Renal pelvis (tissue), 4 donors: ENCODE measurements around the gene RPS6KB1. TPM values are rescaled to one million over a fixed set of nuclear protein-coding genes. Genes with fewer than 3 reads are reported as not detected.
A peak's percentile ranks its signal among the peaks of the same experiment; 100 is the strongest.
"Not testable (repeated sequence)": the region's sequence is repeated elsewhere in the genome, so short reads cannot be mapped to it uniquely, and the experiment has no call there.

Experiments used
- DNase-seq: peaks from one replicate; pipeline ENCODE4 v3.0.0-alpha.2; 2013
- polyA plus RNA-seq, 3 donors: library from polyadenylated mRNA; unstranded; fragments of 120-200 nt; gene quantifications; one replicate each; pipeline ENCODE4 v1.2.1, GENCODE V29; 2013; ENCODE audit not compliant: insufficient read length in 3 of 3

Gene RPS6KB1
- polyA plus RNA-seq, 3 donors, result 36.4 to 45.7 (median 44.7) TPM

GRCh38 chr17:59920637-59921036, 27.7 kb downstream of the RPS6KB1 start:
- DNase-seq, result not testable (repeated sequence)

- DNase-seq, result not testable (repeated sequence)
These were observed 37.2 kb downstream of the RPS6KB1 start for GRCh38 chr17:59930121-59930520.

- DNase-seq, result not testable (repeated sequence)
These were observed 37.8 kb downstream of the RPS6KB1 start for GRCh38 chr17:59930768-59931167.

DNA sequence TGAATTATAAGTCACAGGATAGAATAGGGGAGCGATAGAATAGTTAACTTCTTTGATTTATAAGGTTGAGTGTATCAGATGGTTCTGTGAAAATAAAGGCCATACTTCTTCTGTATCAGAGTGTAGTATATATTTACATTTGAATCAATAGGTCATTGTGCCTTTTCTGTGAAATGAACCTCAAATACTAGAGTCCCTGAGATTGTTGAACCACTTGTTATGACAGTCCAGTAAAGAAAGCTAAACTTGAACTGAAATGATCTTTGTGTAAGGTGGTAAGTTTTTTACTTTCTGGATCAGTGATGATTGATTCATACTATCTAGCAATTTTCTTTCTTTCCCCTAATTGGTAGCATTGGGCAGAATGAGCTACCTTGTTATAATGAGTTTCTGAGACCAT, 40.4 kb downstream of the RPS6KB1 start:
- not testable (repeated sequence) for DNase-seq

GRCh38 chr17:59940697-59941096, 47.8 kb downstream of the RPS6KB1 start:
- DNase-seq, result not testable (repeated sequence)

DNA sequence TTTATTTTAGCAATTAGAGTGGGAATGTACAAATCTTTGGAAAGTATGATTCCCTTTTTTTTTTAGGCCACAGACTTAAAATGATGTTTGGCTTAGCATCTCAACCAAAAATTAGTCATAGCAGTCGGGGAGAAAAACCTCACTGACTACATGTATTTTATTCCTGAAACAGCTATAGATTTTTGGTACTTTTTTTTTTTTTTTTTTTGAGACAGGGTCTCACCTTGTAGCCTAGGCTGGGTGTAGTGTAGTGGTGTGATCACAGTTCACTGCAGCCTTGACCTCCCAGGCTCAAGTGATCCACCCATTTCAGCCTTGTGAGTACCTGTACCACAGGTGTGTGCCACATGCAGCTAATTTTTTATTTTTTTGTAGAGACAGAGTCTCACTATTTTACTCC, 48.2 kb downstream of the RPS6KB1 start:
- DNase-seq, result no peak

- not testable (repeated sequence) for DNase-seq
These were observed 53.5 kb downstream of the RPS6KB1 start for GRCh38 chr17:59946433-59946832.

DNA sequence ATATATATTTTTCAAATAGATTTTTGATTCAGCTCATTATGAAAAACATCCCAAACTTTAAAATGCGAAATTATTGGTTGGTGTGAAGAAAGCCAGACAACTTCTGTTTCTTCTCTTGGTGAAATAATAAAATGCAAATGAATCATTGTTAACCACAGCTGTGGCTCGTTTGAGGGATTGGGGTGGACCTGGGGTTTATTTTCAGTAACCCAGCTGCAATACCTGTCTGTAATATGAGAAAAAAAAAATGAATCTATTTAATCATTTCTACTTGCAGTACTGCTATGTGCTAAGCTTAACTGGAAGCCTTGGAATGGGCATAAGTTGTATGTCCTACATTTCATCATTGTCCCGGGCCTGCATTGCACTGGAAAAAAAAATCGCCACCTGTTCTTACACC, 54.4 kb downstream of the RPS6KB1 start:
- DNase-seq, result not testable (repeated sequence)

GRCh38 chr17:59950049-59950448, 57.1 kb downstream of the RPS6KB1 start:
- DNase-seq, result no peak

DNA sequence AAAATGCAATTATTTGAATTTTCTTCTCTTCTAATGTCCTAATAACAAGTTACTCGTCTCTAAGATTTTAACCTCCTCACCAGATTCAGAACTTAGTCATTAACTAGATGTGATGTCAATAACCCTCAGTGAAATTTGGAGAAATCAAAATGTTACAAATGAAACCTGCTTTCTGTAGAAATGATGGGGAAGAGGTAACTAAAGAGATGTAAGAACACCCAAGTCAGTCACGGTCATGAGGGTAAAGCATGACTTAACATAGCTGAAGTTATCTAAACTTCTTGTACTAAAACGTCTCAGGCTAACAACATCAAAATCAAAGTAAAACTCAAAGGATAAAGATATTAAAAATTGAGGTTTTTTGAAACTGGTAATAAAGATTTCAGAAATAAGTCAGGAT, 61.9 kb downstream of the RPS6KB1 start:
- DNase-seq, result no peak

DNA sequence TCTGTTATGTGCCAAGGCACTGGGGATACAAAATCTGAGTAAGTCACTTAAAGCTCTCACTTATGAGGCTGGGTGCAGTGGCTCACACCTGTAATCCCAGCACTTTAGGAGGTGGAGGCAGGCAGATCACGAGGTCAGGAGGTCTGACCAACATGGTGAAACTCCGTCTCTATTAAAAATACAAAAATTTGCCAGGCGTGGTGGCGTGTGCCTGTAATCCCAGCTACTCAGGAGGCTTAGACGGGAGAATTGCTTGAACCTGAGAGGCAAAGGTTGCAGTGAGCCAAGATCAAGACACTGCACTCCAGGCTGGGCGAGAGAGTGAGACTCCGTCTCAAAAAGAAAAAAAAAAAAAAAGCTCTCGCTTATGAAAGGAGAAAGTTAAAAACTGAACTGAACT, 66.7 kb downstream of the RPS6KB1 start:
- not testable (repeated sequence) for DNase-seq

GRCh38 chr17:59962739-59963318, 69.9 kb downstream of the RPS6KB1 start:
- no peak for DNase-seq

DNA sequence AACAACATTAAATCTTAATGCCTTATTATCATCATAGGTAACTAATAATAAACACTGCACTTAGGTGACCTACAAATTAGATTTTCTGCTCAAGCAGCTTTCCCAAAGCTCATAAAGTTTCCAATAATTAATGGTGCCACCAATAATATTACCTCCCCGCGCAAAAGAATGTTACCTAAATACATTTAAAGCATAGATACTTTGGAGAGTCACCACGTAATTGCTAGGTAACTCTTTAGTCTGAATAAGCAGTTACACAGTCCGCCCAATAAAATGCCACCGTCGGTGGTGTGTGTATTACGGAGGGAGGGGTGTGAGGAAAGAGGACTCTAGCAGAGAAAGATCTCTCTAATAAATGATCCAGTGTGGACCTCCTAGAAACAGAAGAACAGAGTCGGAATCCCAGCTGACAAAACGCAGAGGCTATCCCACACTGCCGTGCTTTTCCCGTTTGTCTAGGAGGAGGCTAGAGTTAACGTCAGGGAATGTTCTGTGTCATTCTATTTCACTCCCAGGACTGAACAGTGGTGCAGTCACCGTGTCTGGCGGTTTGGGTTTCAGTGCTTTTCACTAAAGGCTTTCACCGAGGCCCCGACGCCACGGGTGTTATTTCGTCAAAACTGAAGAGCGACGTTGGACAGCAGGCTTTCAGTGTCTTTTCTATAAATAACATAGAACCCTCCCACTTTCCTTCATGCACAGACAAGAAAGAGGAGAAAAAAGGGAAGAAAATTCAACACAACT, 71.0 kb downstream of the RPS6KB1 start:
- DNase-seq, result peak; percentile 55

DNA sequence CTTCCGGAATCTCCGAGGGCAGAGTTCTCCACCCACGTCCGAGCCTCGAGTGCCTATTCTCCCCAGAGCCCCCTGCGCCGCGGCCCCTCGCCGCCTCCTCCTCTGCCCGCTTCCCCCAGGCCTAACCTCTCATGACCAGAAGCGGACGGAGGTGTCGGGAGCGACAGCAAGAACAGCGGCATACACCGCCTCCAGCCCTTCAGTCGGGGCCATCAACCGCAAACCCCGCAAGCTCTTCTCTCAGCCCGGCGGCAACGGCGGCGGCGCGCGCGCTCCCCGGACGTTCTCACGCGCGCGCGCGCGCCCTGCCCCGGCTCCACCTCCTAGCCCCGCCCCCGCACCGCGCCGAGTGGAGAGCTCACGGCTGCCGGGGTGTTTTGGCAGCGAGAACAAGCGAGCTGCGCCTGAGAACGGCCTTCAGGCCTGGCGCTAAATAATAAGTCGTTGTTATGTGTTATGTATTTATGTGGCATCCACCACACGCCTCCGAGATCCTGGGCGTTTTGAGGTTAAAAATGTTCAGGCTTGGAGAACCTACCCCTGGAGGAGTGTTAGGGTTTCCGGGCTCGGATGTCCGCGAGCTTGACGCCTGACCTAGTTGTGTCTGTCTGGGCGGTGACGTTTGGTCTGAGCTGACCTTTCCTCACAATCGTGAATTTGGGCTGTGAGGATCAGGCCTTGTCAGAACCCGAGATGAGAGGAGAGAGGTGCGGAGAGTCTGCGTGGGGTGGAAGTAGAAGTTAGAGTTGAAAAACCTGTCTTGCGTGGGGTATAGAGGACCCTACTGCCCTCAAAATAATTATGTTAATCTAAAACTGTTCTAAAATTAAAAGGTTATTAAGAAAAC, 71.8 kb downstream of the RPS6KB1 start, which contains the start of gene RNFT1:
RNFT1 (minus strand) TSS at position 259 of the 847 bp plus-strand sequence; CDS start at position 182, 77 bp downstream.
- DNase-seq, result peak; percentile 86

DNA sequence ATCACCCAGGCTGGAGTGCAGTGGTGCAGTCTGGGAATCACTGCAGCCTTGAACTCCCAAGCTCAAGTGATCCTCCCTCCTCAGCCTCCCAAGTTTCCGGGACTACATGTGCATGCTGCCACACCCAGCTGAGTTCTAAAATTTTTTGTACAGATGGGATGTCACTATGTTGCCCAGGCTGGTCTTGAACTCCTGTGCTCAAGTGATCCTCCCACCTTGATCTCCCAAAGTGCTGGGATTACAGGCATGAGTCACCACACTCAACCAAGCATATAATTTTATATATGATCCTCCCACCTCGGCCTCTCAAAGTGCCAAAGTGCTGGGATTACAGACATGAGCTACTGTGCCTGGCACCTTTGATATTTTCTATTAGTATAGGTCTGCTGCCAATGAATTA, 78.8 kb downstream of the RPS6KB1 start:
- DNase-seq, result not testable (repeated sequence)

DNA sequence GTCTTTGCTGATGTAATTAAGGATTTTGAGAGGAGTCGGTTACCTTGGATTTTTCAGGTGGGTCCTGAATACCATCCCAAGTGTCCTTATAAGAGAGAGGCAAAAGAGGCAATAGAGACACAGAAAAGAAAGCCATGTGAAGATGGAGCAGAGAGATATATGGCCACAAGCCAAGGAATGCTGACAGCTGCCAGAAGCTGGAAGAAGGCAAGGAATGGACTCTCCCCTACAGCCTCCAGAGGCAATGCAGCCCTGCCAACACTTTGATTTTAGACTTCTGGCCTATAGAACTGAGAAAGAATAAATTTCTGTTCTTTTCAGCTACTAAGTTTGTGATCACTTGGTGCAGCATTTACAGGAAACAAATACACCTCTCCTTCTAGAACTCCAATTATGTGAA, 79.9 kb downstream of the RPS6KB1 start:
- no peak for DNase-seq

- DNase-seq, result not testable (repeated sequence)
These were observed 80.6 kb downstream of the RPS6KB1 start for GRCh38 chr17:59973483-59973882.

DNA sequence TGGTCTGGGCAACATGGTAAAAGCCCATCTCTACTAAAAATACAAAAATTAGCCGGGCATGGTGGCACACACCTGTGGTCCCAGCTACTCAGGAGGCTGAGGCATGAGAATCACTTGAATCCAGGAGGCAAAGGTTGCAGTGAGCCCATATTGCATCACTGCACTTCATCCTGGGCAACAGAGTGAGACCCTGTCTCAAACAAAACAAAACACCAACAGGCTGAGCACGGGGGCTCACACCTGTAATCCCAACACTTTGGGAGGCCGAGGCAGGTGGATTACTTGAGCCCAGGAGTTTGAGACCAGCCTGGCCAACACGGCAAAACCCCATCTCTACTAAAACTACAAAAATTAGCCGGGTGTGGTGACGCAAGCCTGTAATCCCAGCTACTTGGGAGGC, 82.2 kb downstream of the RPS6KB1 start:
- DNase-seq, result not testable (repeated sequence)

DNA sequence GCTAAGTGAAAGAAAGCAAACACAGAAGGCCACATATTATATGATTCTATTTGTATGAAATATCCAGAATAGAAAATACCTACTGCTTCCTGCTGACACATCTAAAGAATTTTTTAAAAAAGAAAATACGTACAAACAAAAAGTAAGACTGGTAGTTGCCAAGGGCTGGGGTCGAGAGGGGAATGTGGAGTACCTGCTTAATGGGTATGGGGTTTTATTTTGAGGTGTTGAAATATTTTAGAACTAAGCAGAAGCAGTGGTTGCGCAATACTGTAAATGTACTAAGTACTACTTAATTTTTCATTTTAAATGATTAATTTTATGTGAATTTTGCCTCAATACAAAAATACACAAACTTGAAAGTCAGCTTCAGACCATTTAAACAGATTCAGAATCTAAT, 103.7 kb downstream of the RPS6KB1 start:
- not testable (repeated sequence) for DNase-seq
